Astrocyte (in vitro differentiated cells and primary cell): Measurements from ENCODE around the gene MRI1.

Experiments
- CTCF ChIP-seq: IDR thresholded peaks from 2 replicates; pipeline ENCODE4 v1.5.1; 2011; ENCODE audit warnings: low read depth, mild to moderate bottlenecking, inconsistent platforms, low read length, moderate library complexity; ENCODE audit not compliant: insufficient read depth
- EZH2 ChIP-seq: IDR thresholded peaks from 2 replicates; pipeline ENCODE4 v1.6.1; 2012; ENCODE audit warnings: mild to moderate bottlenecking, low read length, inconsistent platforms; ENCODE audit not compliant: insufficient read depth

GRCh38 chr19:13807421-13808021, 43.2 kb downstream of the MRI1 start:
- TF ChIP-seq CTCF (no peak), EZH2 (no peak)
